ENCODE measurements around the gene RHBDL3. TPM values are rescaled to one million over a fixed set of nuclear protein-coding genes. Genes with fewer than 3 reads are reported as not detected.

The RHBDL3 gene
- total RNA-seq, 1 donor from 2014 or later: 0.25 TPM

- Mint-ChIP-seq H3K9me3 (ENCODE audit: low read depth) (no peaks in the 10 kb centered on the region), H3K27me3 (ENCODE audit: low read depth) (no peaks in the 10 kb centered on the region), H3K4me1 (ENCODE audit: low read depth) (peaks cover 15% of the 10 kb centered on the region), H3K36me3 (ENCODE audit: low read depth) (peaks cover 11% of the 10 kb centered on the region), H3K4me3 (ENCODE audit: unreplicated experiment) (no peak overlapping the region), H3K27ac (ENCODE audit: unreplicated experiment) (peak overlapping the region; percentile 79)
- TF ChIP-seq, protein P1, sequence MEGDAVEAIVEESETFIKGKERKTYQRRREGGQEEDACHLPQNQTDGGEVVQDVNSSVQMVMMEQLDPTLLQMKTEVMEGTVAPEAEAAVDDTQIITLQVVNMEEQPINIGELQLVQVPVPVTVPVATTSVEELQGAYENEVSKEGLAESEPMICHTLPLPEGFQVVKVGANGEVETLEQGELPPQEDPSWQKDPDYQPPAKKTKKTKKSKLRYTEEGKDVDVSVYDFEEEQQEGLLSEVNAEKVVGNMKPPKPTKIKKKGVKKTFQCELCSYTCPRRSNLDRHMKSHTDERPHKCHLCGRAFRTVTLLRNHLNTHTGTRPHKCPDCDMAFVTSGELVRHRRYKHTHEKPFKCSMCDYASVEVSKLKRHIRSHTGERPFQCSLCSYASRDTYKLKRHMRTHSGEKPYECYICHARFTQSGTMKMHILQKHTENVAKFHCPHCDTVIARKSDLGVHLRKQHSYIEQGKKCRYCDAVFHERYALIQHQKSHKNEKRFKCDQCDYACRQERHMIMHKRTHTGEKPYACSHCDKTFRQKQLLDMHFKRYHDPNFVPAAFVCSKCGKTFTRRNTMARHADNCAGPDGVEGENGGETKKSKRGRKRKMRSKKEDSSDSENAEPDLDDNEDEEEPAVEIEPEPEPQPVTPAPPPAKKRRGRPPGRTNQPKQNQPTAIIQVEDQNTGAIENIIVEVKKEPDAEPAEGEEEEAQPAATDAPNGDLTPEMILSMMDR (IDR thresholded peaks at IDR 0.05): no peak
- DNase-seq (ENCODE audit: low spot score): no peak
Measured at GRCh38 chr17:32335687-32336086, 70.1 kb downstream of the RHBDL3 start.

GRCh38 chr17:32341141-32341856 is 75.7 kb downstream of the RHBDL3 start:
- Mint-ChIP-seq H3K27ac (ENCODE audit: unreplicated experiment) (peak overlapping the region; percentile 87), H3K4me3 (ENCODE audit: unreplicated experiment) (peak overlapping the region; percentile 87), H3K9me3 (ENCODE audit: low read depth) (no peaks in the 10 kb centered on the region), H3K4me1 (ENCODE audit: low read depth) (peaks cover 24% of the 10 kb centered on the region), H3K27me3 (ENCODE audit: low read depth) (no peaks in the 10 kb centered on the region), H3K36me3 (ENCODE audit: low read depth) (peaks cover 6% of the 10 kb centered on the region)
- DNase-seq (ENCODE audit: low spot score): no peak
- TF ChIP-seq, protein P1 (IDR thresholded peaks at IDR 0.05): peak; percentile 62

DNA sequence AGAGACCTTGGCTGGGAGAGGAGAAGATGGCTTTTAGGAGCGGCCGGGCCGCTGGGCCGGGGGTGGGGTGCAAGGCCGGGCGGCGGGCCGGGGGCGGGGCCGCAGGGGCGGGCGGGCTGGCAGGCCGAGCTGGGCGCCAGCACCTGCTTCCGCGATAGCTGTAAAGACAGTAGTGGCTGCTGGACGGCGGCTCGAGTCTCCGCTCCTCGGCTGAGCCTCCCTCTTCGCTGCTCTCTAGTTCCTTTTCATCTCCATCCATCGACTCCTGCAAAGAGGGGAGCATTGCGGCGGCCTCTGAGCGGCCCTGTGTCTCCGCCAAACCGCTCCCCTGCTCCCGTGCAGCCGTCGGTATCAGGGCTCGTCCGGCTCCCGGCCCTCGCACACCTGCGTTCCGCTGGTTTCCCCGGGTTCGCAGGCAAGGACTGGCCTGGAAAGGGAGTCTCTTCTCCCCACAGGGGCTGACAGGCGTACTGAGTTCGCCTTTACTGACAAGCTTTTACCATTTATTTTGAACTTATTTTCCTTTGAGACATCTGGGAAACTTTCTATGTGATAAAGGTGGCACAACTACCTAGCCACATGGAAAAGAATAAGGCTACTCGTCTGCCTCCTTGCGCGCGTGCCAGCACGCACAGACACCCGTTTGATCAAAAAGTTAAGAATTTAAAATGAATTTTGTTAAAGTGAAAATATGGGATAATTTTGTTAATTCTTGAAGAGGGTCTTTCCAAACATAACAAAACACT is 76.4 kb downstream of the RHBDL3 start, which contains the start of gene C17orf75:
TSS of gene C17orf75 (minus strand) at position 317 of the 746 bp plus-strand sequence. CDS start at position 283, 34 bp downstream.
- TF ChIP-seq, protein P1 (IDR thresholded peaks at IDR 0.05): no peak
- Mint-ChIP-seq H3K27me3 (ENCODE audit: low read depth) (no peaks in the 10 kb centered on the region), H3K27ac (ENCODE audit: unreplicated experiment) (peak within 1 kb of the TSS; percentile 87), H3K4me1 (ENCODE audit: low read depth) (peaks cover 24% of the 10 kb centered on the region), H3K36me3 (ENCODE audit: low read depth) (peaks cover 6% of the 10 kb centered on the region), H3K4me3 (ENCODE audit: unreplicated experiment) (peak within 1 kb of the TSS; percentile 87), H3K9me3 (ENCODE audit: low read depth) (no peaks in the 10 kb centered on the region)
- DNase-seq (ENCODE audit: low spot score): no peak

GRCh38 chr17:32342603-32343325 is 77.1 kb downstream of the RHBDL3 start:
- Mint-ChIP-seq H3K4me1 (ENCODE audit: low read depth) (peaks cover 24% of the 10 kb centered on the region), H3K9me3 (ENCODE audit: low read depth) (no peaks in the 10 kb centered on the region), H3K27ac (ENCODE audit: unreplicated experiment) (peak overlapping the region; percentile 84), H3K27me3 (ENCODE audit: low read depth) (no peaks in the 10 kb centered on the region), H3K36me3 (ENCODE audit: low read depth) (peaks cover 5% of the 10 kb centered on the region), H3K4me3 (ENCODE audit: unreplicated experiment) (peak overlapping the region; percentile 87)
- TF ChIP-seq, protein P1 (IDR thresholded peaks at IDR 0.05): no peak
- no peak for DNase-seq (ENCODE audit: low spot score)

Measured in chondrocyte (in vitro differentiated cells).